MM.1S (cell line): ENCODE data around the gene ITGA3.

ENCODE experiments used
- EZH2phosphoT487 ChIP-seq: fragments of 300-600 bp; sonication (generic); IDR thresholded peaks from 2 replicates; pipeline ENCODE4 v1.6.1; 2018; ENCODE audit warnings: antibody characterized with exemption, low read length
- TF ChIP-seq, protein P1 (sequence below): fragments of 300-600 bp; sonication (generic); IDR thresholded peaks from 2 replicates; pipeline ENCODE4 v1.5.1; 2016; ENCODE audit warnings: antibody characterized with exemption, low read length, mixed read lengths

DNA sequence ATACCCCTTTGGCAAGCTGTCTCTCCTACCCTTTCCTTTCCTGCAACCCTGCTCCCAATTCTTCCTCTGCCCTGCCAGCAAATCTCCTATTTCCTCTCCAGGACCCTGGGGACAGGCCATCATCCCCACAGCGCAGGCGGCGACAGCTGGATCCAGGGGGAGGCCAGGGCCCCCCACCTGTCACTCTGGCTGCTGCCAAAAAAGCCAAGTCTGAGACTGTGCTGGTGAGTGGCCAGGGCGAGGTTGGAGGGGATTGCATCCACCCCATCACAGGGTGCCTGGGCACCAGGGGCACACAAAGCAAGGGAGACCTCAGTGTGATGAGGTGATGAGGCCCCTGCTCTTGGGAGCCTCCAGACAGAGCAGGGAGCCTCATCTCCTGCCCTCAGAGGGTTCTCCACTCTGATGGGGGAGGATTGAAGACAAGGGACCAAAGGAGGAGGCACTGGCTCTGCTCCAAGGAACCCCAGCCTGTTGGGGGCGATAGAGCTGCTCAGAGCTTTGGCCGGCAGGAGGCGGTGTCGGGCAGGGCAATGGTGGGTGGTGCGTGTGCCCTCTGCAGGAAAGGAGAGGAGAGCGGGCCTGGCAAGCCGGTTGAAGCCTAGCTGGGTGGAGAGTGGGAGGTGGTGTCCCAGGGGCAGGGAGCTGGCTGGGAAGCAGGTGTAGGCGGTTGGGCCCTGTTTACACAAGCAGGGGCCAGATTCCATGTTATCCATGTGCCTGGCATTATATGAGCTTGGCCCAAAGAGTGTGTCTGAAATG is 23.6 kb downstream of the ITGA3 start:
- TF ChIP-seq, protein P1, sequence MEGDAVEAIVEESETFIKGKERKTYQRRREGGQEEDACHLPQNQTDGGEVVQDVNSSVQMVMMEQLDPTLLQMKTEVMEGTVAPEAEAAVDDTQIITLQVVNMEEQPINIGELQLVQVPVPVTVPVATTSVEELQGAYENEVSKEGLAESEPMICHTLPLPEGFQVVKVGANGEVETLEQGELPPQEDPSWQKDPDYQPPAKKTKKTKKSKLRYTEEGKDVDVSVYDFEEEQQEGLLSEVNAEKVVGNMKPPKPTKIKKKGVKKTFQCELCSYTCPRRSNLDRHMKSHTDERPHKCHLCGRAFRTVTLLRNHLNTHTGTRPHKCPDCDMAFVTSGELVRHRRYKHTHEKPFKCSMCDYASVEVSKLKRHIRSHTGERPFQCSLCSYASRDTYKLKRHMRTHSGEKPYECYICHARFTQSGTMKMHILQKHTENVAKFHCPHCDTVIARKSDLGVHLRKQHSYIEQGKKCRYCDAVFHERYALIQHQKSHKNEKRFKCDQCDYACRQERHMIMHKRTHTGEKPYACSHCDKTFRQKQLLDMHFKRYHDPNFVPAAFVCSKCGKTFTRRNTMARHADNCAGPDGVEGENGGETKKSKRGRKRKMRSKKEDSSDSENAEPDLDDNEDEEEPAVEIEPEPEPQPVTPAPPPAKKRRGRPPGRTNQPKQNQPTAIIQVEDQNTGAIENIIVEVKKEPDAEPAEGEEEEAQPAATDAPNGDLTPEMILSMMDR = peak; percentile 30
- TF ChIP-seq EZH2phosphoT487 = no peak
